HEK293 (cell line): ENCODE results near the gene ANGPTL8.

Source experiments
- CTCF ChIA-PET: fragments of 350-600 bp; formaldehyde crosslinking; extraction: SDS; loops from one replicate; lab custom pipeline; 2021; ENCODE audit warnings: antibody characterized with exemption; lab: Yijun Ruan, JAX
- POLR2A ChIA-PET: fragments of 300-600 bp; formaldehyde crosslinking; extraction: SDS; loops from one replicate; lab custom pipeline; 2020; ENCODE audit warnings: antibody characterized with exemption, inconsistent platforms; lab: Yijun Ruan, JAX
- H3K27ac ChIP-seq: fragments of 200-500 bp; sonication (Bioruptor generic); 2 replicates; pipeline ENCODE4 v1.5.1; 2014; ENCODE audit warnings: low read depth, low read length, control low read depth, inconsistent platforms; ENCODE audit errors: extremely low read depth
- H3K36me3 ChIP-seq, 2 experiments: fragments of 200-500 bp in 1 of 2; sonication (Bioruptor generic) in 1 of 2; 1 replicate in 1 of 2; 2 replicates in 1 of 2; pipeline ENCODE4 v1.5.1; 2014 to 2017; ENCODE audit warnings: inconsistent platforms in 2 of 2, low read length in 2 of 2; ENCODE audit not compliant: control insufficient read depth in 2 of 2, insufficient read depth in 1 of 2
- H3K4me1 ChIP-seq: fragments of 200-500 bp; sonication (Bioruptor generic); 2 replicates; pipeline ENCODE4 v1.5.1; 2014; ENCODE audit warnings: mild to moderate bottlenecking, low read length, inconsistent platforms; ENCODE audit not compliant: control insufficient read depth, insufficient read depth
- H3K4me3 ChIP-seq: 2 replicates; pipeline ENCODE4 v1.5.1; 2011; ENCODE audit warnings: low read depth, mild to moderate bottlenecking, control low read depth, low read length, moderate library complexity
- H3K9me3 ChIP-seq: fragments of 200-500 bp; sonication (Bioruptor generic); 2 replicates; pipeline ENCODE4 v1.5.1; 2014; ENCODE audit warnings: low read depth, low read length, inconsistent platforms; ENCODE audit not compliant: control insufficient read depth, insufficient read depth
- ELK4 ChIP-seq: IDR thresholded peaks from 2 replicates; pipeline ENCODE4 v1.6.1; 2011; ENCODE audit warnings: mild to moderate bottlenecking, low read depth, low read length, borderline replicate concordance
- KLF1 ChIP-seq: fragments of 450-650 bp; formaldehyde crosslinking; IDR thresholded peaks from 2 replicates; pipeline ENCODE4 v1.5.1; 2016; ENCODE audit warnings: missing biosample characterization, missing genetic modification characterization
- KLF17 ChIP-seq: fragments of 450-650 bp; formaldehyde crosslinking; IDR thresholded peaks from 2 replicates; pipeline ENCODE4 v1.5.1; 2016; ENCODE audit warnings: missing biosample characterization, missing genetic modification characterization
- PATZ1 ChIP-seq: fragments of 450-650 bp; formaldehyde crosslinking; IDR thresholded peaks from 2 replicates; pipeline ENCODE4 v1.5.1; 2016; ENCODE audit warnings: missing biosample characterization, missing genetic modification characterization
- YY1 ChIP-seq: fragments of 450-650 bp; formaldehyde crosslinking; IDR thresholded peaks from 2 replicates; pipeline ENCODE4 v1.5.1; 2018; ENCODE audit warnings: missing biosample characterization, missing genetic modification characterization
- ZNF114 ChIP-seq: fragments of 450-650 bp; formaldehyde crosslinking; IDR thresholded peaks from 2 replicates; pipeline ENCODE4 v1.5.0; 2017; ENCODE audit warnings: missing biosample characterization, missing genetic modification characterization
- ZNF16 ChIP-seq: fragments of 450-650 bp; formaldehyde crosslinking; IDR thresholded peaks from 2 replicates; pipeline ENCODE4 v1.5.1; 2016; ENCODE audit warnings: low read depth, missing biosample characterization, missing genetic modification characterization
- ZNF18 ChIP-seq: fragments of 450-650 bp; formaldehyde crosslinking; IDR thresholded peaks from 2 replicates; pipeline ENCODE4 v1.5.1; 2016; ENCODE audit warnings: missing biosample characterization, missing genetic modification characterization
- ZNF19 ChIP-seq: fragments of 450-650 bp; formaldehyde crosslinking; IDR thresholded peaks from 2 replicates; pipeline ENCODE4; 2016; ENCODE audit warnings: missing biosample characterization, missing genetic modification characterization, low read depth
- ZNF248 ChIP-seq: fragments of 450-650 bp; formaldehyde crosslinking; IDR thresholded peaks from 2 replicates; pipeline ENCODE4 v1.5.1; 2017; ENCODE audit warnings: missing biosample characterization, missing genetic modification characterization
- ZNF354C ChIP-seq: fragments of 450-650 bp; formaldehyde crosslinking; IDR thresholded peaks from 2 replicates; pipeline ENCODE4 v1.5.1; 2016; ENCODE audit warnings: missing biosample characterization, missing genetic modification characterization, low read depth, borderline replicate concordance
- ZNF580 ChIP-seq: fragments of 450-650 bp; formaldehyde crosslinking; IDR thresholded peaks from 2 replicates; pipeline ENCODE4 v1.5.1; 2016; ENCODE audit warnings: missing biosample characterization, missing genetic modification characterization
- ZNF785 ChIP-seq: fragments of 450-650 bp; formaldehyde crosslinking; IDR thresholded peaks from 2 replicates; pipeline ENCODE4 v1.5.1; 2016; ENCODE audit warnings: missing biosample characterization, missing genetic modification characterization
- ZNF843 ChIP-seq: fragments of 450-650 bp; formaldehyde crosslinking; IDR thresholded peaks from 2 replicates; pipeline ENCODE4 v1.5.1; 2016; ENCODE audit warnings: missing biosample characterization, missing genetic modification characterization
- TF ChIP-seq, protein P1 (sequence below): fragments of 450-650 bp; formaldehyde crosslinking; IDR thresholded peaks from 2 replicates; pipeline ENCODE4 v1.5.1; 2016; ENCODE audit warnings: missing biosample characterization, missing genetic modification characterization

ANGPTL8 gene

GRCh38 chr19:11251650-11252314 lies 12.4 kb downstream of the ANGPTL8 start:
- H3K9me3 ChIP-seq, result no peaks in the 10 kb centered on the region
- POLR2A ChIA-PET, result no interaction called here
- no peak overlapping the region for H3K4me3 ChIP-seq
- no peak for TF ChIP-seq YY1 (tag by site-specific recombination)
- TF ChIP-seq ZNF18 (tag by site-specific recombination), result no peak
- no peak for TF ChIP-seq ZNF785 (tag by site-specific recombination)
- TF ChIP-seq, all 188 proteins: peak for 0
- Histone ChIP-seq H3K36me3 (peaks cover 0 to 32% of the 10 kb centered on the region in 2 experiments; a peak in 2 of 3 replicates), H3K4me1 (no peaks in the 10 kb centered on the region), H3K27ac (no peak overlapping the region)
- CTCF ChIA-PET, result interaction anchor here (0.7 to 1.5 kb wide), 3 partner anchors 9 to 155 kb away, joined by 3 to 6 read pairs (median 3); no protein-coding TSS in a partner anchor

DNA sequence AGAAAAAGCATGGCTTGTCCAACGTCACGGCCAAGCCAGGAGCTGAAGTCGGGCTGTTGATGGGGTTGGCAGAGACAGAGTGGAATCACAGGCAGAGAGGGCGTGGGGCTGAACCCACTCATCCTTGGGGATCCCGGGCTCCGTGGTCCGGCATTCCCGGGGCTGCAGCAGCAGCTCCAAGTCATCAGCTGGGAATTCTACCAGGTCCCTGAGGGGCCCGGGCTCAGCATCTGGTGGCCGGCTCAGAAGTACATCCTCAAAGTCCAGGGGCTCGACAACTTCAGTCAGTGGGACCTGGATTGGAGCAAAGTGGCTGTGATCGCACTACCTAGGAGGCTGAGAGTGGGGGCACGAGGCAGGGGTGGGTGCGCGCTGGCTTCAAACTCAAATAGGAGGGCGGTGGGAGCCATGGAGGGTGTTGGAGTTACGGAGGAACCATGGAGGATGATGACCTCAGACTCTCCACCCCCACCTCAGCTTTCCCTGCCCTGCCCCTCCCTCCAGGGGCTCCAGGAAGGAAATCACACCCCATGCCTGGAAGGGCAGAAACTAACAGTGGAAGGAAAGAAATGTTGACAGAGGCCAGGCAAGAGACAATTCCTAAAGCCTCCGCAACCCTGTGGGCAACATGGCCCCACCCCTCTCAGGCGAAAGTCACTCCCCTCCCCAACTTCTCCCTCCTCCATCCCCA lies 13.4 kb downstream of the ANGPTL8 start:
- H3K27ac ChIP-seq, result no peak overlapping the region
- CTCF ChIA-PET, result interaction anchor here (0.9 to 1.5 kb wide), 2 partner anchors 9 to 10 kb away, joined by 5 to 6 read pairs; no protein-coding TSS in a partner anchor
- no peak overlapping the region for H3K4me3 ChIP-seq
- no peaks in the 10 kb centered on the region for H3K4me1 ChIP-seq
- TF ChIP-seq, protein P1, sequence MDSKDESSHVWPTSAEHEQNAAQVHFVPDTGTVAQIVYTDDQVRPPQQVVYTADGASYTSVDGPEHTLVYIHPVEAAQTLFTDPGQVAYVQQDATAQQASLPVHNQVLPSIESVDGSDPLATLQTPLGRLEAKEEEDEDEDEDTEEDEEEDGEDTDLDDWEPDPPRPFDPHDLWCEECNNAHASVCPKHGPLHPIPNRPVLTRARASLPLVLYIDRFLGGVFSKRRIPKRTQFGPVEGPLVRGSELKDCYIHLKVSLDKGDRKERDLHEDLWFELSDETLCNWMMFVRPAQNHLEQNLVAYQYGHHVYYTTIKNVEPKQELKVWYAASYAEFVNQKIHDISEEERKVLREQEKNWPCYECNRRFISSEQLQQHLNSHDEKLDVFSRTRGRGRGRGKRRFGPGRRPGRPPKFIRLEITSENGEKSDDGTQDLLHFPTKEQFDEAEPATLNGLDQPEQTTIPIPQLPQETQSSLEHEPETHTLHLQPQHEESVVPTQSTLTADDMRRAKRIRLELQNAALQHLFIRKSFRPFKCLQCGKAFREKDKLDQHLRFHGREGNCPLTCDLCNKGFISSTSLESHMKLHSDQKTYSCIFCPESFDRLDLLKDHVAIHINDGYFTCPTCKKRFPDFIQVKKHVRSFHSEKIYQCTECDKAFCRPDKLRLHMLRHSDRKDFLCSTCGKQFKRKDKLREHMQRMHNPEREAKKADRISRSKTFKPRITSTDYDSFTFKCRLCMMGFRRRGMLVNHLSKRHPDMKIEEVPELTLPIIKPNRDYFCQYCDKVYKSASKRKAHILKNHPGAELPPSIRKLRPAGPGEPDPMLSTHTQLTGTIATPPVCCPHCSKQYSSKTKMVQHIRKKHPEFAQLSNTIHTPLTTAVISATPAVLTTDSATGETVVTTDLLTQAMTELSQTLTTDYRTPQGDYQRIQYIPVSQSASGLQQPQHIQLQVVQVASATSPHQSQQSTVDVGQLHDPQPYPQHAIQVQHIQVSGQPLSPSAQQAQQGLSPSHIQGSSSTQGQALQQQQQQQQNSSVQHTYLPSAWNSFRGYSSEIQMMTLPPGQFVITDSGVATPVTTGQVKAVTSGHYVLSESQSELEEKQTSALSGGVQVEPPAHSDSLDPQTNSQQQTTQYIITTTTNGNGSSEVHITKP, result no peak
- TF ChIP-seq ZNF580 (tag by site-specific recombination) (no peak), KLF1 (peak; percentile 43; the same call in 1 of the 2 replicates), ZNF19 (tag by site-specific recombination) (no peak), ZNF114 (tag by site-specific recombination) (no peak), ZNF16 (tag by site-specific recombination) (peak; percentile 85), KLF17 (tag by site-specific recombination) (peak; percentile 37; the same call in 1 of the 2 replicates), ZNF248 (tag by site-specific recombination) (no peak), ZNF354C (tag by site-specific recombination) (no peak), ELK4 (no peak), ZNF843 (tag by site-specific recombination) (no peak), PATZ1 (0 out of 2 replicates have a peak, but pooled peaks have one; percentile 30)
- POLR2A ChIA-PET, result no interaction called here
- H3K9me3 ChIP-seq, result no peaks in the 10 kb centered on the region
- peaks cover 0 to 29% of the 10 kb centered on the region in 2 experiments; a peak in 2 of 3 replicates for H3K36me3 ChIP-seq
